CD4-positive, alpha-beta T cell treated with Interferon alpha-2 for 1 hour (primary cell): ENCODE data around the gene STK32B.

Experiments
- DNase-seq, 2 donors: peaks; one replicate each; pipeline ENCODE4 v3.0.0-alpha.2; 2020 to 2022

Gene STK32B

GRCh38 chr4:5458676-5459075 is 407.4 kb downstream of the STK32B start:
- no peak for DNase-seq

GRCh38 chr4:5459236-5459635 is 408.0 kb downstream of the STK32B start:
- DNase-seq, result no peak

GRCh38 chr4:5460106-5460801 is 409.0 kb downstream of the STK32B start:
- DNase-seq, result no peak

GRCh38 chr4:5461477-5461876 is 410.2 kb downstream of the STK32B start:
- no peak for DNase-seq

- DNase-seq, result no peak
These were observed 411.1 kb downstream of the STK32B start for GRCh38 chr4:5462254-5462835.

GRCh38 chr4:5462896-5463295 is 411.6 kb downstream of the STK32B start:
- DNase-seq, result no peak

- no peak for DNase-seq
These were observed 412.1 kb downstream of the STK32B start for GRCh38 chr4:5463361-5463760.

- DNase-seq, result no peak
These were observed 412.8 kb downstream of the STK32B start for GRCh38 chr4:5463936-5464650.

GRCh38 chr4:5465529-5465928 is 414.2 kb downstream of the STK32B start:
- no peak for DNase-seq

- DNase-seq, result no peak
These were observed 414.7 kb downstream of the STK32B start for GRCh38 chr4:5465956-5466355.

GRCh38 chr4:5467111-5467510 is 415.8 kb downstream of the STK32B start:
- DNase-seq, result no peak

GRCh38 chr4:5469151-5469775 is 418.0 kb downstream of the STK32B start:
- DNase-seq, result no peak

- DNase-seq, result no peak
These were observed 418.6 kb downstream of the STK32B start for GRCh38 chr4:5469861-5470260.

GRCh38 chr4:5470318-5471198 is 419.3 kb downstream of the STK32B start:
- no peak for DNase-seq

GRCh38 chr4:5471206-5471605 is 419.9 kb downstream of the STK32B start:
- no peak for DNase-seq

GRCh38 chr4:5471691-5472090 is 420.4 kb downstream of the STK32B start:
- no peak for DNase-seq

- no peak for DNase-seq
These were observed 420.9 kb downstream of the STK32B start for GRCh38 chr4:5472160-5472591.

GRCh38 chr4:5473125-5473524 is 421.8 kb downstream of the STK32B start:
- DNase-seq, result no peak

GRCh38 chr4:5474756-5475155 is 423.5 kb downstream of the STK32B start:
- no peak for DNase-seq

GRCh38 chr4:5477613-5478012 is 426.3 kb downstream of the STK32B start:
- DNase-seq, result no peak

GRCh38 chr4:5478169-5478568 is 426.9 kb downstream of the STK32B start:
- no peak for DNase-seq

GRCh38 chr4:5478697-5479096 is 427.4 kb downstream of the STK32B start:
- DNase-seq, result no peak
